Hepatocyte (in vitro differentiated cells): ENCODE measurements around the gene IKZF5.

ENCODE experiments used
- EZH2 ChIP-seq: fragments of 200-600 bp; sonication (generic); IDR thresholded peaks from 2 replicates; pipeline ENCODE4 v1.6.1; 2016; ENCODE audit warnings: antibody characterized with exemption, mild to moderate bottlenecking, borderline replicate concordance
- TF ChIP-seq, protein P1 (sequence below): fragments of 200-600 bp; sonication (generic); IDR thresholded peaks from 2 replicates; pipeline ENCODE4 v1.5.1; 2016; ENCODE audit warnings: antibody characterized with exemption, mild to moderate bottlenecking; ENCODE audit not compliant: poor library complexity

DNA sequence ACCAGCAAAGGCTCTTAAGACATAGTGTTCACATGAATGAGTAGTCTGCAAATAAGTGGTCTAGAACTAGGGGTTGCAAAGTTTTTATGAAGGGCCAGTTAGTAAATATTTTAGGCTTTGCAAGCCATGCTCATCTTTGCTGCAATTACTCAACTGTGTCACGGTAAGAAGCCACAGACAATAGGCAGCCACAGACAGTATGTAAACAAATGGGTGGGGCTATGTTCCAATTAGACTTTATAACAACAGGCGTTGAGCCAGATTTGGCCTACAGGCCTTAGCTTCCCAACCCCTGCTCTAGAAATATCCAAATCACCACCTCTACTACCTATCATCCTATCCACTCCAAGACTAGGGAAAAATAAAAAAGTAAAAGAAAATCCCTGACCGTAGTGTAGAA, 9.2 kb downstream of the IKZF5 start:
- TF ChIP-seq, protein P1, sequence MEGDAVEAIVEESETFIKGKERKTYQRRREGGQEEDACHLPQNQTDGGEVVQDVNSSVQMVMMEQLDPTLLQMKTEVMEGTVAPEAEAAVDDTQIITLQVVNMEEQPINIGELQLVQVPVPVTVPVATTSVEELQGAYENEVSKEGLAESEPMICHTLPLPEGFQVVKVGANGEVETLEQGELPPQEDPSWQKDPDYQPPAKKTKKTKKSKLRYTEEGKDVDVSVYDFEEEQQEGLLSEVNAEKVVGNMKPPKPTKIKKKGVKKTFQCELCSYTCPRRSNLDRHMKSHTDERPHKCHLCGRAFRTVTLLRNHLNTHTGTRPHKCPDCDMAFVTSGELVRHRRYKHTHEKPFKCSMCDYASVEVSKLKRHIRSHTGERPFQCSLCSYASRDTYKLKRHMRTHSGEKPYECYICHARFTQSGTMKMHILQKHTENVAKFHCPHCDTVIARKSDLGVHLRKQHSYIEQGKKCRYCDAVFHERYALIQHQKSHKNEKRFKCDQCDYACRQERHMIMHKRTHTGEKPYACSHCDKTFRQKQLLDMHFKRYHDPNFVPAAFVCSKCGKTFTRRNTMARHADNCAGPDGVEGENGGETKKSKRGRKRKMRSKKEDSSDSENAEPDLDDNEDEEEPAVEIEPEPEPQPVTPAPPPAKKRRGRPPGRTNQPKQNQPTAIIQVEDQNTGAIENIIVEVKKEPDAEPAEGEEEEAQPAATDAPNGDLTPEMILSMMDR: no peak
- TF ChIP-seq EZH2: no peak
